ENCODE measurements around the gene HUS1.
"Not testable (repeated sequence)": the region's sequence is repeated elsewhere in the genome, so short reads cannot be mapped to it uniquely, and the experiment has no call there.

Gene HUS1

GRCh38 chr7:47979145-47979831 is at the start of gene HUS1:
Gene HUS1, minus strand, starts transcription at chr7:47979615. Its CDS starts 96 bp downstream, at chr7:47979519.
- peak; percentile 83 for DNase-seq (ENCODE audit: low spot score)

GRCh38 chr7:48028938-48029337 is 49.5 kb upstream of the HUS1 start, which contains the start of gene SUN3:
Gene SUN3, minus strand, starts transcription at chr7:48029107. Its CDS starts 169 bp downstream, at chr7:48028938.
- no peak for DNase-seq (ENCODE audit: low spot score)

GRCh38 chr7:48025624-48026023 is 46.2 kb upstream of the HUS1 start:
- no peak for DNase-seq (ENCODE audit: low spot score)

- DNase-seq (ENCODE audit: low spot score) = no peak
Observed at GRCh38 chr7:48017674-48018073, 38.3 kb upstream of the HUS1 start.

- no peak for DNase-seq (ENCODE audit: low spot score)
Observed at GRCh38 chr7:48016641-48017040, 37.2 kb upstream of the HUS1 start.

GRCh38 chr7:48011951-48012350 is 32.5 kb upstream of the HUS1 start:
- no peak for DNase-seq (ENCODE audit: low spot score)

- no peak for DNase-seq (ENCODE audit: low spot score)
Observed at GRCh38 chr7:48011323-48011722, 31.9 kb upstream of the HUS1 start.

- no peak for DNase-seq (ENCODE audit: low spot score)
Observed at GRCh38 chr7:48009954-48010353, 30.5 kb upstream of the HUS1 start.

GRCh38 chr7:48009257-48009656 is 29.8 kb upstream of the HUS1 start:
- DNase-seq (ENCODE audit: low spot score) = no peak

GRCh38 chr7:48006866-48007265 is 27.5 kb upstream of the HUS1 start:
- no peak for DNase-seq (ENCODE audit: low spot score)

GRCh38 chr7:48004638-48005037 is 25.2 kb upstream of the HUS1 start:
- DNase-seq (ENCODE audit: low spot score) = no peak

- DNase-seq (ENCODE audit: low spot score) = no peak
Observed at GRCh38 chr7:48004032-48004431, 24.6 kb upstream of the HUS1 start.

- DNase-seq (ENCODE audit: low spot score) = not testable (repeated sequence)
Observed at GRCh38 chr7:48000164-48000563, 20.7 kb upstream of the HUS1 start.

GRCh38 chr7:47999413-47999812 is 20.0 kb upstream of the HUS1 start:
- DNase-seq (ENCODE audit: low spot score) = no peak

GRCh38 chr7:47992446-47992845 is 13.0 kb upstream of the HUS1 start:
- DNase-seq (ENCODE audit: low spot score) = no peak

GRCh38 chr7:47991741-47992311 is 12.4 kb upstream of the HUS1 start:
- peak; percentile 73 for DNase-seq (ENCODE audit: low spot score)

GRCh38 chr7:47991270-47991669 is 11.9 kb upstream of the HUS1 start:
- DNase-seq (ENCODE audit: low spot score) = no peak

- DNase-seq (ENCODE audit: low spot score) = no peak
Observed at GRCh38 chr7:47990592-47990991, 11.2 kb upstream of the HUS1 start.

- not testable (repeated sequence) for DNase-seq (ENCODE audit: low spot score)
Observed at GRCh38 chr7:47989607-47990400, 10.4 kb upstream of the HUS1 start.

- DNase-seq (ENCODE audit: low spot score) = no peak
Observed at GRCh38 chr7:47988496-47989386, 9.3 kb upstream of the HUS1 start.

GRCh38 chr7:47982610-47983009 is 3.2 kb upstream of the HUS1 start:
- no peak for DNase-seq (ENCODE audit: low spot score)

- not testable (repeated sequence) for DNase-seq (ENCODE audit: low spot score)
Observed at GRCh38 chr7:47980648-47981047, 1.2 kb upstream of the HUS1 start.
